IPS DF 4.7 (cell line): ENCODE measurements around the gene CFAP53.
"Not testable (repeated sequence)": the region's sequence is repeated elsewhere in the genome, so short reads cannot be mapped to it uniquely, and the experiment has no call there.

Experiments used
- DNase-seq: peaks from one replicate; pipeline ENCODE4 v3.0.0-alpha.2; 2013; ENCODE audit warnings: low spot score; ENCODE audit errors: extremely low read depth

The CFAP53 gene

GRCh38 chr18:50266248-50266704 lies at the start of gene CFAP53:
Gene CFAP53 (minus strand): TSS chr18:50266495. CDS start chr18:50266404, 91 bp downstream.
- no peak for DNase-seq

- DNase-seq, result no peak
These were observed 49.0 kb upstream of the CFAP53 start for GRCh38 chr18:50315100-50315871.

- no peak for DNase-seq
These were observed 47.7 kb upstream of the CFAP53 start for GRCh38 chr18:50313873-50314460.

DNA sequence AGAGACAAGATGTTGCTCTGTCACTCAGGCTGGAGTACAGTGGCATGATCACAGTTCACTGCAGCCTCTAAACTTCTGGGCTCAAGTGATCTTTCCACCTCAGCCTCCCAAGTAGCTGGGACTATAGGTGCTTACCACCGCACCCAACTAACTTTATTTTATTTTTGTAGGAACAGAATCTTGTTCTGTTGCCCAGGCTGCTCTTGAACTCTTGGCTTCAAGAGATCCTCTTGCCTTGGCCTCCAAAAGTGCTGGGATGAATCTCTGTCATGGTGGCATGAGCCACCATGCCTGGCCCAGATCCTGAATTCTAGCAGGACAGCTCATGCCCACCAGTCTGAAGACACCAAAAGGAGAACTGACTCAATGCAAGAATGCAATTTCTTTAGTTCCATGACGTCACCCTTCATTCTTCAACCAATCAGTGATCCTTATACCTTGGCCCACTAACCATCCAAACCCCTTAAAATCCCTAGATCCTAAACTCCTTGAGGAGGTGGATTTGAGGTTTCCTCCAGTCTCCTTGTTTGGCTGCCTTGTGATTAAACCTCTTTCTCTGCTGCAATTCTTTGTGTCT lies 46.8 kb upstream of the CFAP53 start:
- no peak for DNase-seq

- no peak for DNase-seq
These were observed 46.2 kb upstream of the CFAP53 start for GRCh38 chr18:50312296-50313030.

DNA sequence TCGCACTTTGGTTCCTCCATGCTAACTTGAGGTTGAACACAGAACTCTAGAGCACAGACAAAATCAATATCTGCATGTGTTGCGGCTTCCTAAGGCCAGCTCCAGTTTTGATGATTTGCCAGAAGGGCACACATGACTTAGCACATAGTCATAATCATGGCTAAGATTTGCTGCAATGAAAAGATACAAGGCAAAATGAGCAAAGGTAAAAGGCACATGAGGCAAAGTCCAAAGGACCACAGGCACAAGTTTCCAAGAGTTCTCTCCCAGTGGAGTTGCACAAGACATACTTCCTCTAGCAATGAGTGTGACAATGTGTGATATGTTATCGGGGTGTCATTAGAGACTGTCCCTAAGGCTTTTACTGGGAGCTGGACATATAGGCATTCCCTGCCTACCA lies 45.4 kb upstream of the CFAP53 start:
- no peak for DNase-seq

- DNase-seq, result no peak
These were observed 43.8 kb upstream of the CFAP53 start for GRCh38 chr18:50310080-50310479.

DNA sequence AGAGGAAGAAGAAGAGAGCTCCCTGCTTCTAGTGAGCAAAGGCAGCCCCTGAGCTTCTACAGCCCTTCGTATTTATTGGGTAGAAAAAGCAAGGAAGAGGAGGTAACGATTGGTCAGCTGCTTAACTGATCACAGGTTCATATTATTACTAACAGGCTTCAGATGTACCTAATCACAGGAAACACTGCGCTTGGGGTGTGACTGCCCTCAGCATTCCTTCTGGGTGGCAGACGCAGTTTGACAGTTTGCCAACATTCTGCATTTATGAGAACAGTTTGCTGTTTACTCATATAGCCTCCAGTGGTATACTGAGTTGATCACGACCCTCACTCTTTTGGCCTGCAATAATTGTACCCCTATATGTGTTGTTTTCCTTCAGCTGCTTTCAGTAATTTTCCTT lies 42.6 kb upstream of the CFAP53 start:
- not testable (repeated sequence) for DNase-seq

- no peak for DNase-seq
These were observed 41.6 kb upstream of the CFAP53 start for GRCh38 chr18:50307738-50308470.

DNA sequence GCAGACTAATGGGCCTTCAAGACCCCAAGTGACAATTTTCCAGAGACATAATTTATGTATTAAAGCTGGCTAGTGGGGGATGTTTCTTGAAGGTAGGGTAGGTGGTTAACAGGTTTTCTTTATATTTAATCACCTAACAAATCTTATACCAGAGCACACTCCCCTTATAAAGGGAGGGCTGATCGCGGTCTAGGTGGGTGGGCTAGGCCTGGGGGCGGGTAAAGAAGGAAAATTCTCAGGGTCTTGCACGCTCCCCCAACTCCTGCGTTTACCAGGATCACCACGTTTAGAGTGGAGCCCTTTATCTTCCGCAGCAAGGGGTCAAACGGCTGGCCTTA lies 41.1 kb upstream of the CFAP53 start:
- DNase-seq, result no peak

DNA sequence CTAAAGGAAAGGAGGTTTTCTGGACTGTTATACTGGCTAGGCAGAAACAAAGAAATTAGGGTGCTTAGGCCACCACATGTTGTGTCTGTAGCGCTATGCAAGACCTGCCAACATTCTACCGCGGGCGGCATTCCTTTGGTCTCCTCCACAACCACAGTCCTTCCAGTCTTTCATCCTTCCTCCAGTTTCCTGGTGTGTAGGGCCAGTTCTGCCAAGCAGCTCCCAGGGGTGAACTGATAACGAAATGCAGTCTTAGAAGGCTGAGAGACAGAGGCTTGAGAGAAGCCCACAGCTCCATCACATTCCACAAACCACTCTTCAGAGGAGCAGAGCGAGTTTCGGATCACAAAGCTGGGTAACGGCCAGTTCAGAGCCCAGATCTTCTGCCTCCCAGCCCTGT lies 40.6 kb upstream of the CFAP53 start:
- DNase-seq, result no peak

- no peak for DNase-seq
These were observed 34.8 kb upstream of the CFAP53 start for GRCh38 chr18:50301074-50301473.

- no peak for DNase-seq
These were observed 33.5 kb upstream of the CFAP53 start for GRCh38 chr18:50299626-50300388.

DNA sequence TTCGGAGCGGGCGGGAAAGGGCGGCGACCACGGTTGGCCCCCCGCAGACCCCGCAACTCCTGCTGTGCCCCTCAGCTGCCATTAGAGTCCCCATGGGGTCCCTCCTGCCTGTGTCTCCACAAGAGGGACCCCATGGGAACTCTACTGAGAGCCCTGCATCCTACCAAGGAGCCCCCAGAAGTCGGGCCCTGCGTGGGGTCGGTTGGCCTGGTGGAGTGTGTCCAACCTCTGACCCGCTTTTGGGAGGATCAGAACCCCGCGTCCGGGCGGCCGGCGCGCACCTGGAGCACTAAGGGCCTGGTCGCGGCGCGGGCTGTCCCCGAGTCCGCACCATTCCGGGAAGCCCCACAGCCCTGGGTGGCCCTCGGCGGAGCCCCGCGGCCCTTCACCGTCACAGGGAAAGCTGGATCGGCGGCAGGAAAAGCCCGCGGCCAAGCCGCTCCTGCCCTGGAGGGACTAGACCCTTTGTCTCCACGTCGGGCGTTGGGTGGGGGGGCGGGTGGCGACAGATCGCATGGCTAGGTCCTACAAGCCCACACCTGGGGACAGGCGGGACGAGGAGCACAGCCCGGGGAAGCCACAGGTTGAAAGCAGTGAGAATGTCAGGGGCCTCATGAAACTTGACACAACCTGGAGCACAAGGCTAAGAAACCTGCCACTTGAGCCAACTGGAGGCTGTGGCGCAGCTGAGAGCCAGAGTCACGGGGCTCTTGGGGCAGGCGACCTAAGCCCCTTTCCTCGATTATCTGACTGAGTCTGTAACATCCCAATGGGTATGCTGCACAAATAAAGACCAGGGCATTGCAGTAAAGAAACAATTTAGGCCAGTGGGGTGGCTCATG lies 32.4 kb upstream of the CFAP53 start:
- DNase-seq, result no peak

DNA sequence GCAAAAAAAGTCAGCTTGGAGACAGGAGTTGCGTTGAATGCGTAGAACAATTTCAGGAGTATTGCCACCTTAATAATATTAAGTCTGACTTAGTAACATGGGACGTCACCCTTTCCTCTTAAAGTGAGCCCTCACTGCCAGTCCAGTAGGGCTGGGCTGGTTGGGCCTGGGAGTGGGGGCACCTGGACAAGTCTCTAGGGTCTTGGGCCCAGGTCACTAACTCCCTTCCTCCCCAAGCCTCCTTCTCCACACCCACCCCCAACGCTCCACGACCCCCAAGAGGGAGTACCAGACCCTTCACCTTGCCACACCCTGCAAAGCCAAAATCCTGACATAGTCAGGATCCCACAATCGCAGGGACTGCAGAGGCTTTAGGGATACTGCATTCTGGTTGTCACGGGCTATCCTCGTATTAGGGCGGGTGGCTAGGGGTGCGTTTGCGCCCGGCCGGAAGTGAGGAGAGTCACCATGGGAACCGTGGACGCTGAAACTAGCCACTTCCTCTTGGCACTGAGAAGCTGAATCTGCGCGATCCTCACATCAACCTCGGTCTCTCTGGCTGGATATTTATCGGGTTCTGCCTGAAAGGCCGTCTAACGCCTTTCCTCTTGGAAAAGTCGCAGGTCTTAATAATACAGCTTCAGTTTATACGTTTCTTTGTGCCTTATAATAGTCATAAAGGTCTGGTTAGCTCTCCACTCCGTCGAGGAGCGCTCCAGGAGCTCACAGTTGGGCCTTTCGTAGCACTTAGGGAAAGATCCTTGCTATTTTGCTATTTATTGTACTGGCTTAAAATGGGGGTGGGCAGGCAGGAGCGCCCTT lies 31.5 kb upstream of the CFAP53 start:
- DNase-seq, result no peak

GRCh38 chr18:50293039-50293438 lies 26.7 kb upstream of the CFAP53 start:
- DNase-seq, result no peak

GRCh38 chr18:50289108-50289443 lies 22.8 kb upstream of the CFAP53 start:
- no peak for DNase-seq

GRCh38 chr18:50288348-50289107 lies 22.2 kb upstream of the CFAP53 start:
- not testable (repeated sequence) for DNase-seq
